IPS-15b (cell line): ENCODE data around the gene TRPV6.

ENCODE experiments used
- H3K27me3 ChIP-seq: one replicate; pipeline ENCODE4 v1.6.1; 2013; ENCODE audit warnings: low read length; ENCODE audit not compliant: control insufficient read depth, insufficient read depth
- H3K36me3 ChIP-seq: one replicate; pipeline ENCODE4 v1.6.1; 2013; ENCODE audit warnings: low read length; ENCODE audit not compliant: control insufficient read depth, insufficient read depth
- H3K4me1 ChIP-seq: one replicate; pipeline ENCODE4 v1.6.1; 2013; ENCODE audit warnings: mild to moderate bottlenecking, low read length; ENCODE audit not compliant: control insufficient read depth, insufficient read depth
- H3K4me3 ChIP-seq: one replicate; pipeline ENCODE4 v1.5.1; 2013; ENCODE audit warnings: low read depth, low read length
- H3K9ac ChIP-seq: one replicate; pipeline ENCODE4 v1.6.1; 2013; ENCODE audit warnings: low read depth, mild to moderate bottlenecking, low read length
- H3K9me3 ChIP-seq: one replicate; pipeline ENCODE4 v1.6.1; 2013; ENCODE audit warnings: mild to moderate bottlenecking, low read length; ENCODE audit not compliant: control insufficient read depth, insufficient read depth

TRPV6 gene

GRCh38 chr7:142863891-142864685, 21.5 kb downstream of the TRPV6 start:
- Histone ChIP-seq H3K9me3 (no peaks in the 10 kb centered on the region), H3K36me3 (no peaks in the 10 kb centered on the region), H3K9ac (no peak overlapping the region), H3K4me1 (peaks cover 6% of the 10 kb centered on the region), H3K4me3 (no peak overlapping the region), H3K27me3 (no peaks in the 10 kb centered on the region)

- H3K27me3 ChIP-seq: no peaks in the 10 kb centered on the region
- H3K4me1 ChIP-seq: peaks cover 6% of the 10 kb centered on the region
- no peak overlapping the region for H3K9ac ChIP-seq
- H3K4me3 ChIP-seq: no peak overlapping the region
- no peaks in the 10 kb centered on the region for H3K36me3 ChIP-seq
- H3K9me3 ChIP-seq: no peaks in the 10 kb centered on the region
Measured at GRCh38 chr7:142862786-142863400, 22.7 kb downstream of the TRPV6 start.

- H3K9ac ChIP-seq: no peak overlapping the region
- H3K36me3 ChIP-seq: no peaks in the 10 kb centered on the region
- H3K9me3 ChIP-seq: no peaks in the 10 kb centered on the region
- peaks cover 9% of the 10 kb centered on the region for H3K4me1 ChIP-seq
- no peaks in the 10 kb centered on the region for H3K27me3 ChIP-seq
- H3K4me3 ChIP-seq: no peak overlapping the region
Measured at GRCh38 chr7:142862351-142862750, 23.2 kb downstream of the TRPV6 start.

GRCh38 chr7:142860968-142861367, 24.6 kb downstream of the TRPV6 start:
- H3K4me3 ChIP-seq: no peak overlapping the region
- H3K4me1 ChIP-seq: peaks cover 9% of the 10 kb centered on the region
- peaks cover 13% of the 10 kb centered on the region for H3K27me3 ChIP-seq

GRCh38 chr7:142859829-142860228, 25.7 kb downstream of the TRPV6 start:
- H3K27me3 ChIP-seq: peaks cover 21% of the 10 kb centered on the region
- H3K9me3 ChIP-seq: no peaks in the 10 kb centered on the region
- H3K36me3 ChIP-seq: no peaks in the 10 kb centered on the region
- H3K4me1 ChIP-seq: peaks cover 9% of the 10 kb centered on the region
- no peak overlapping the region for H3K9ac ChIP-seq
- H3K4me3 ChIP-seq: no peak overlapping the region

More at GRCh38 chr7:142860968-142861367, 24.6 kb downstream of the TRPV6 start:
- Histone ChIP-seq H3K36me3 (no peaks in the 10 kb centered on the region), H3K9me3 (no peaks in the 10 kb centered on the region), H3K9ac (no peak overlapping the region)

GRCh38 chr7:142859411-142859810, 26.1 kb downstream of the TRPV6 start:
- Histone ChIP-seq H3K27me3 (peaks cover 21% of the 10 kb centered on the region), H3K9ac (no peak overlapping the region), H3K4me3 (no peak overlapping the region), H3K36me3 (no peaks in the 10 kb centered on the region), H3K9me3 (no peaks in the 10 kb centered on the region), H3K4me1 (peaks cover 9% of the 10 kb centered on the region)

GRCh38 chr7:142857625-142858024, 27.9 kb downstream of the TRPV6 start:
- no peak overlapping the region for H3K9ac ChIP-seq
- peaks cover 21% of the 10 kb centered on the region for H3K27me3 ChIP-seq
- H3K9me3 ChIP-seq: no peaks in the 10 kb centered on the region
- no peaks in the 10 kb centered on the region for H3K36me3 ChIP-seq
- peaks cover 7% of the 10 kb centered on the region for H3K4me1 ChIP-seq
- no peak overlapping the region for H3K4me3 ChIP-seq

GRCh38 chr7:142856565-142857245, 28.8 kb downstream of the TRPV6 start:
- peaks cover 4% of the 10 kb centered on the region for H3K4me1 ChIP-seq
- H3K9ac ChIP-seq: no peak overlapping the region
- H3K27me3 ChIP-seq: peaks cover 21% of the 10 kb centered on the region
- H3K36me3 ChIP-seq: no peaks in the 10 kb centered on the region
- H3K4me3 ChIP-seq: no peak overlapping the region
- no peaks in the 10 kb centered on the region for H3K9me3 ChIP-seq

GRCh38 chr7:142855756-142856564, 29.6 kb downstream of the TRPV6 start:
- Histone ChIP-seq H3K4me3 (peak overlapping the region; percentile 71), H3K27me3 (peaks cover 21% of the 10 kb centered on the region), H3K9me3 (no peaks in the 10 kb centered on the region), H3K4me1 (peaks cover 2% of the 10 kb centered on the region), H3K9ac (no peak overlapping the region), H3K36me3 (no peaks in the 10 kb centered on the region)

GRCh38 chr7:142855114-142855743, 30.3 kb downstream of the TRPV6 start:
- H3K4me1 ChIP-seq: peaks cover 2% of the 10 kb centered on the region
- no peaks in the 10 kb centered on the region for H3K36me3 ChIP-seq
- H3K4me3 ChIP-seq: peak overlapping the region; percentile 71
- no peaks in the 10 kb centered on the region for H3K9me3 ChIP-seq
- peaks cover 21% of the 10 kb centered on the region for H3K27me3 ChIP-seq
- H3K9ac ChIP-seq: no peak overlapping the region
